Activated T-helper 17 cell treated with anti-CD3 and anti-CD28 coated beads, Interleukin-2, amount 50 U/mL, for 72 hours (primary cell): ENCODE measurements around the gene NPAS3. TPM values are rescaled to one million over a fixed set of nuclear protein-coding genes. Genes with fewer than 3 reads are reported as not detected.

Experiments used
- ATAC-seq: fragments of 150-1000 bp; cut with Tn5 transposase; replicated peaks from 2 replicates; pipeline ENCODE4 v1.10.0; 2021; ENCODE audit warnings: mild to moderate bottlenecking, moderate library complexity
- H3K27ac Mint-ChIP-seq: one replicate; pipeline ENCODE4 v1.8.0; 2022; ENCODE audit warnings: mixed read lengths
- H3K27me3 Mint-ChIP-seq: one replicate; pipeline ENCODE4 v1.8.0; 2022; ENCODE audit warnings: mixed read lengths
- H3K36me3 Mint-ChIP-seq: one replicate; pipeline ENCODE4 v1.8.0; 2022; ENCODE audit warnings: low read depth, mild to moderate bottlenecking, mixed read lengths
- H3K4me1 Mint-ChIP-seq: one replicate; pipeline ENCODE4 v1.8.0; 2022; ENCODE audit warnings: mixed read lengths
- H3K4me3 Mint-ChIP-seq: one replicate; pipeline ENCODE4 v1.8.0; 2022; ENCODE audit warnings: mild to moderate bottlenecking, mixed read lengths
- H3K9me3 Mint-ChIP-seq: one replicate; pipeline ENCODE4 v1.8.0; 2022; ENCODE audit warnings: mixed read lengths
- total RNA-seq, 2 donors: library from RNA; stranded (reverse); gene quantifications; one replicate each; pipeline ENCODE4 v1.2.3, GENCODE V29; 2022

NPAS3 gene
- total RNA-seq, 2 donors from 2014 or later = not detected

- no peaks in the 10 kb centered on the region for H3K4me1 Mint-ChIP-seq
- no peak for ATAC-seq
- H3K9me3 Mint-ChIP-seq = no peaks in the 10 kb centered on the region
- no peaks in the 10 kb centered on the region for H3K27me3 Mint-ChIP-seq
- H3K4me3 Mint-ChIP-seq = no peak overlapping the region
- H3K27ac Mint-ChIP-seq = no peak overlapping the region
- H3K36me3 Mint-ChIP-seq = no peaks in the 10 kb centered on the region
These were observed 425.0 kb downstream of the NPAS3 start for GRCh38 chr14:33363682-33364081.

- no peaks in the 10 kb centered on the region for H3K36me3 Mint-ChIP-seq
- no peaks in the 10 kb centered on the region for H3K9me3 Mint-ChIP-seq
- no peak for ATAC-seq
- no peak overlapping the region for H3K4me3 Mint-ChIP-seq
- H3K27me3 Mint-ChIP-seq = no peaks in the 10 kb centered on the region
- H3K27ac Mint-ChIP-seq = no peak overlapping the region
- no peaks in the 10 kb centered on the region for H3K4me1 Mint-ChIP-seq
These were observed 425.8 kb downstream of the NPAS3 start for GRCh38 chr14:33364466-33364865.

DNA sequence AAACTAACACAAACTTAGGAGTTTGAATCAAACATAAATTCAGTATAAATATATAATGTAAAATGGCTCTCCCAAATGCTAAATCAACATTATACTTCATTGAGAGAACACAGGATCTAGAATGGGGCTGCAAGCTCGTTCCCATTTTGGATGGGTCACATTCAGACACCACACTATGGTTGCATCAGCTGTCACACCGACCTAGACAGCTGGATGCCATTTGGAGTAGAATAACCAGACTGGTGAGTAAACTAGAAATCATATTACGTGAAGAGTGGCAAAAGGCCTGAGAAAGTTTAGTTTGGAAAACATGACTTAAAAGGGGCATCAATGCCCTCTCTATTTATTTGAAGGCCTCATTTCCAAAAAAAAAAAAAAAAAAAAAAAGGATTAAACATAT lies 430.4 kb downstream of the NPAS3 start:
- ATAC-seq = no peak

DNA sequence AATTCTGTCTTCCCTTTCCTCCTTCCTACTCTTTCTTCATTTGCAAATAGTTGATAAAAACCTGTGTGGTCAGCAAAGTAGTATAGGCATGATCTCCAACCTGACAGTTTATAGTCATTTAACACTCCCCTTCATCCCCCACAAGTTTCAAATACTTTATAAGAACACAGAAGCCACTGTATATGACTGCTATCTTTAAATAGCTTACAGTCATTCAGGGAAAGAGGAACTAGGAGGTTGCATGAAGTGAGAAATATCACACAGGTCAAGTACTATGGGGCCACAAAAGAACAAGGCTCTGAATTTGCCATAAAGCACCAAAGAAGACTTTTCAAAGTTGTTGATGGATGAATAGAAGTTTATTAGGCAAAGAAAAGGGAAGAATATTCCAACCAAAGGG lies 431.3 kb downstream of the NPAS3 start:
- Mint-ChIP-seq H3K9me3 (no peaks in the 10 kb centered on the region), H3K4me3 (no peak overlapping the region), H3K27me3 (no peaks in the 10 kb centered on the region), H3K36me3 (no peaks in the 10 kb centered on the region), H3K4me1 (no peaks in the 10 kb centered on the region), H3K27ac (no peak overlapping the region)
- no peak for ATAC-seq

More for the DNA sequence above, 430.4 kb downstream of the NPAS3 start:
- no peaks in the 10 kb centered on the region for H3K36me3 Mint-ChIP-seq
- H3K9me3 Mint-ChIP-seq = no peaks in the 10 kb centered on the region
- H3K4me3 Mint-ChIP-seq = no peak overlapping the region
- no peaks in the 10 kb centered on the region for H3K27me3 Mint-ChIP-seq
- no peak overlapping the region for H3K27ac Mint-ChIP-seq
- H3K4me1 Mint-ChIP-seq = no peaks in the 10 kb centered on the region

DNA sequence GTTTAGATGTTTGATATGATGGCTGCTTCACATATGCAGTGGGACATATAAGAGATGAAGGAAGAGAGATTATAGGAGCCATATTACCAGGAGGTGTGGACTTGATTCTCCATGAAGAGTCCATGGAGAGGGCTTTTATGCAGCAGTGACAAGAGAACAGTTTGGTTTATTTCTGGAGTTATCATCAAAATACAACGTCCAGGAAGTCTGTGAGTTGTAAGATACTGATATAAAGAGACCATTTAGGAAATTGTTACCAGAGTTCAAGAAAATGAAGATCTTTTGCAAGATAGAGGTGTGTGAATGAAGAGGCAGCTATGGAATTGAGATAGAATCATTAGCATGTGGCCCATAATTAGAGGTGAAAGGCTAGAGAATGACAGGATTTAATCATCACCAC lies 431.7 kb downstream of the NPAS3 start:
- Mint-ChIP-seq H3K36me3 (no peaks in the 10 kb centered on the region), H3K4me1 (no peaks in the 10 kb centered on the region), H3K4me3 (no peak overlapping the region), H3K27ac (no peak overlapping the region), H3K9me3 (no peaks in the 10 kb centered on the region), H3K27me3 (no peaks in the 10 kb centered on the region)
- ATAC-seq = no peak

DNA sequence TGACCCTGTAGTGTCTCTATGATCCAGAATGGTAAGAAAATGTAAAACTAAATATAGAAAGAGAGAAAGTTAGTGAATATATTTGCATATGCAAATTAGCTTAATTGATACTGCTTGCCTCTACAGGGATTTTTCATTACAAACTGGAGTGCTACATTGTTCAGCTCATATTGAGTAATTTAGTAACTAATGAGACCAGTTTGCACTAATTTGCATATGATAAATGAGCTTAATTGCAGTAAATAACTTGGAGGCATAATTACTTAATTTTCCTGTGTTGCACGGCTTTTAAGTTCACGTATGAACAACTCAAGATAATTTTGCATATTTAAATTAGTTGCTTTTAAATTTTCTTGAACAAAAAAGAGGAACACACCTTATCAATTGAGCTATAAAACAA lies 436.5 kb downstream of the NPAS3 start:
- Mint-ChIP-seq H3K4me1 (no peaks in the 10 kb centered on the region), H3K27me3 (peaks cover 3% of the 10 kb centered on the region), H3K27ac (no peak overlapping the region), H3K9me3 (no peaks in the 10 kb centered on the region), H3K36me3 (no peaks in the 10 kb centered on the region), H3K4me3 (no peak overlapping the region)
- ATAC-seq = no peak

- H3K27ac Mint-ChIP-seq = no peak overlapping the region
- H3K4me1 Mint-ChIP-seq = no peaks in the 10 kb centered on the region
- ATAC-seq = no peak
- H3K36me3 Mint-ChIP-seq = no peaks in the 10 kb centered on the region
- no peaks in the 10 kb centered on the region for H3K9me3 Mint-ChIP-seq
- H3K27me3 Mint-ChIP-seq = peaks cover 7% of the 10 kb centered on the region
- H3K4me3 Mint-ChIP-seq = no peak overlapping the region
These were observed 437.1 kb downstream of the NPAS3 start for GRCh38 chr14:33375786-33376185.

- Mint-ChIP-seq H3K9me3 (no peaks in the 10 kb centered on the region), H3K4me1 (no peaks in the 10 kb centered on the region), H3K4me3 (no peak overlapping the region), H3K27ac (no peak overlapping the region), H3K36me3 (no peaks in the 10 kb centered on the region), H3K27me3 (peaks cover 7% of the 10 kb centered on the region)
- no peak for ATAC-seq
These were observed 437.8 kb downstream of the NPAS3 start for GRCh38 chr14:33376510-33376909.

DNA sequence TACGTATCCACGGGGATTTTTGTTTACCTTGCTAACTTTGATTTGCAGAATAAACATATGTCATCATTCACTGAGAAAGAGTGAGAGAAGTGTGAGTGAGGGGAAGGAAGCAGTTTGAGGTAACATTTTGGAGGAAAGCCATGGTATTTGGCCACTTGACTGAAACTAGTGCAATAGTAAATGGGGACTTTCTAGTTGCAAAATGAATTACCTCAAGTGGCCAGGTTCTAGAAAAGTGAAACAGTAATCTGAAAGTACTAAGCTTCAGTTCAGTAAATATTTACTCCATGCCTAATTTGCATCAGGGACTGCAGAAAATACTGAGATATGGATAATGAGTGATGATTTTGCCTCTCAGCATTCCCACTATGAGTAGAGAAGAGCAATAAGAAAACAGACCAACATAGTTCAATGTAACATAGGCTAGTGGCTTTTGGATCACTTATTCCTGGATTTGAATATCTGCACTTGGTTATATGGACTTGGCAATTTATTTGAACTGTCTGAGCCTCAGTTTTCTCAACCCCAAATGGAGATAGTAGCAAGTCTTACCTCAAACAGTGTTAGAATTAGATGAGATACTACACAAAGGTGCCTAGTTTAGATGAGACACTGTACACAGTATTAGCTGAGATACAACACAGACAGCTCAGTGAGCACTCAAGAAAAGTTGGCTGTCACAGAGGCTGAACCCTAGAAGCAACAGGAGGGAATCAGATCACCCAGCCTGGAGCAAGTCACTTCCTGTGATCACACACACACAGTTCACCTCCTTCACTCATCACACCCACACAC lies 439.1 kb downstream of the NPAS3 start:
- no peak overlapping the region for H3K27ac Mint-ChIP-seq
- H3K36me3 Mint-ChIP-seq = no peaks in the 10 kb centered on the region
- H3K27me3 Mint-ChIP-seq = peaks cover 7% of the 10 kb centered on the region
- no peak overlapping the region for H3K4me3 Mint-ChIP-seq
- no peaks in the 10 kb centered on the region for H3K4me1 Mint-ChIP-seq
- H3K9me3 Mint-ChIP-seq = no peaks in the 10 kb centered on the region
- ATAC-seq = no peak

DNA sequence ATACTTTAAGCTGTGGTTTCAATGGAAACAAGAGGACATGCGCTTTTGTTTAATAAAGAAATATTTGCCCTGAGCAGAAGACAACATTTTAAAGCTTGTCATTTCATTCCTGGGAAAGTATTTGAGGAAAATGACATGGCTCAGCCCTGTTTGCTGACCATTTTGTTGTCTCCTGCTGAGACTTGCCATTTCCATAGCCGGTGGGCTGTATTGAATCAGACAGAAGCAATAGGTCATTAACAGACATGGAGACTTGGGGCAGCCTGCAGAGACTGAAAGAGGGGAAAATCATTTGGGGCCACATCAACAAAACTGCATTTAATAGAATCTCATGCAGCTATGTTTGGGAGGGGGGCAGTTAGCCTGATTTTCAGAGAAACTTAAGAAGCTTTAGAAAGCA lies 443.0 kb downstream of the NPAS3 start:
- Mint-ChIP-seq H3K27me3 (peaks cover 10% of the 10 kb centered on the region), H3K27ac (no peak overlapping the region), H3K4me1 (no peaks in the 10 kb centered on the region), H3K36me3 (no peaks in the 10 kb centered on the region), H3K4me3 (no peak overlapping the region), H3K9me3 (no peaks in the 10 kb centered on the region)
- ATAC-seq = no peak

DNA sequence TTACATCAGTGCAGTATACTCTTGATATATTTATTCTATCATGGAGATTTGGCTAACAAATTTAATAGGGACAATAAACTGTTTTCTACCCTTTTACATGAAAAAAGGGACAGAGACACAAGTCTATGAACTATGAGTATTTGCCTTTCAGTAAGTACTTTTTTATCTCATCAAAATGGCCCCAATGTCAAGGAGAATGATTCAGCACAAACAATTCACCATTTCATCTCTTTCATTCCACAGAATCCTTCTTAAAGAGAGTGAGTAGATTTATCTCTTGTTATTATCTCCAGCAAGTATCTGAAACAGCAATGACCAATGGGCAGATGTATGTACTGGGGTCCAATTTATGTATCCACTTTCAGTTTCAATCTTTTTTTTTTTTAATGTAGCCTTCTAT lies 447.5 kb downstream of the NPAS3 start:
- H3K27me3 Mint-ChIP-seq = peaks cover 9% of the 10 kb centered on the region
- H3K4me1 Mint-ChIP-seq = no peaks in the 10 kb centered on the region
- H3K27ac Mint-ChIP-seq = no peak overlapping the region
- no peak for ATAC-seq
- H3K36me3 Mint-ChIP-seq = no peaks in the 10 kb centered on the region
- H3K9me3 Mint-ChIP-seq = no peaks in the 10 kb centered on the region
- H3K4me3 Mint-ChIP-seq = no peak overlapping the region

DNA sequence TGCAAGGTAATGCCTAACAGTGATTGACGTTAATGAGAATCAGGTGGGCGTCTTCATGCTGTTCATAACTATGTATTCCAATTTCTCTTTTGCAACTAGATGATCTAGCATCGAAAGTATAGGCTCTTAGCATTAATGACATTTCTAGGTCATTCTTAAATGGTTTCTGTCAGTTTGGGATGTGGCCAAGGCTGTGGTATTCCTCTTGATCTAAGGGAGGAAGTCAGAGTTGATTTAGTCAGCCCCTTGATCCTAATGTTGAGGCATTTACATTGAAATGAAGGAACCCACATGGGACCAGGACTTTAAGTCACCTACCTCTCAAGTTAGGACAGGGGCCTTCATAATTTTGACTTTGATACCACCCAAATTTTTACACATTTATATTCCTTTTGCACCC lies 448.1 kb downstream of the NPAS3 start:
- H3K9me3 Mint-ChIP-seq = no peaks in the 10 kb centered on the region
- no peak overlapping the region for H3K27ac Mint-ChIP-seq
- H3K4me1 Mint-ChIP-seq = no peaks in the 10 kb centered on the region
- H3K27me3 Mint-ChIP-seq = peaks cover 9% of the 10 kb centered on the region
- no peaks in the 10 kb centered on the region for H3K36me3 Mint-ChIP-seq
- H3K4me3 Mint-ChIP-seq = no peak overlapping the region
- ATAC-seq = no peak

- no peak for ATAC-seq
- Mint-ChIP-seq H3K36me3 (no peaks in the 10 kb centered on the region), H3K27me3 (peaks cover 6% of the 10 kb centered on the region), H3K4me3 (no peak overlapping the region), H3K27ac (no peak overlapping the region), H3K4me1 (no peaks in the 10 kb centered on the region), H3K9me3 (no peaks in the 10 kb centered on the region)
These were observed 451.7 kb downstream of the NPAS3 start for GRCh38 chr14:33390335-33390734.

DNA sequence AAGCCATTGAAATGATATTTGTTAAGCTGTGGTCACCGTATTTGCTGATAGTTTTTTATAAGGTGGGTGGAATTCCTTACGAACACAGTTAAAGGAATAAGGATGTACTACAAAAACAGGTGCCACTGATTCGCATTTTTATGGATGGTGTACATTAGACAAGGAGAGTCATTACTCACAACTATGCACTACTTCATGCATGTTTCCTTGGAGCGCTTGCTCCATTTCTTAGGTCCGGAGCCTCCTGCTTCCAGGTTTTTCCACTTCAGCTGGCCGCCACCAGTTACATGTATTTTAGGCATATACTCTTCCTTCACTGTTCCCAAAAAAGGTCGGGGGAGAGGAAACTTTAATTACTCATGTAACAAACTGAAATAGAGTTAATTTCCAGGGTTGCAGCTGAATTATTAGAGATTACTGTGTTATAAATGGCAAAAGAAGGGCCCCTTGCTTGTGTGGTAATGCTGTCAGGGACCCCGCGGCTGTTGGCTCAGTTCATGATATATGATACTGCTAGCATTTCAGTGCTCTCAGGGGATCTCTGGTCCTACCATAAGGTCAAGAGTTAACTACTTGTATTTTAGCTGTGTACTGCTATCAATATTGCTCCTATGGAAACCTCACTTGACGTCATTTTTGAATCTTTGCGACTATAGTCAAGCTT lies 454.7 kb downstream of the NPAS3 start:
- H3K27ac Mint-ChIP-seq = no peak overlapping the region
- no peak overlapping the region for H3K4me3 Mint-ChIP-seq
- H3K36me3 Mint-ChIP-seq = no peaks in the 10 kb centered on the region
- no peaks in the 10 kb centered on the region for H3K9me3 Mint-ChIP-seq
- H3K27me3 Mint-ChIP-seq = no peaks in the 10 kb centered on the region
- no peak for ATAC-seq
- H3K4me1 Mint-ChIP-seq = no peaks in the 10 kb centered on the region

DNA sequence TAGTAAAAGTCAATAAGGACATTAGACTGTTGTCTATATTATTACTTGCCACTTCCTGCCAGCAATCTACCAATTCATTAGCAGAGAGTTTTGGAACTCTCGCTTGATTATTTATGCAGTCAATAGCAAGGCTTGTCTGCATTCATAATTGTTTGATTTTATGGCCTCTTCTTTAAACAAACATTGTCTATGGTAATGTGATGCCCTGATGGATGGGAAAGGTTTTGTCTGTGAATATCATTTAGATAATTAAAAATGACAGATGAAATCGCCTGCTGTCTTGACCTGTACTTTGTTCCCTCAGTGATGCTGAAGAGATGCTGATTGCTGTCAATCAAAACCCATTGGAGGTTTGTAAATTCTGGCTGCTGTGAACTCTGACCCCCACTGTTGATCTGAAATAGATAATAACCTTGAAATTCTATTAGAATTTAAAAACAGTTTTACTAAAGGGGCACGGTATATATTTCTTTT lies 455.3 kb downstream of the NPAS3 start:
- no peak overlapping the region for H3K27ac Mint-ChIP-seq
- H3K27me3 Mint-ChIP-seq = no peaks in the 10 kb centered on the region
- no peak for ATAC-seq
- H3K4me3 Mint-ChIP-seq = no peak overlapping the region
- no peaks in the 10 kb centered on the region for H3K9me3 Mint-ChIP-seq
- H3K36me3 Mint-ChIP-seq = no peaks in the 10 kb centered on the region
- no peaks in the 10 kb centered on the region for H3K4me1 Mint-ChIP-seq
